CD4-positive, alpha-beta T cell treated with Interleukin-15 for 1 hour (primary cell): ENCODE results near the gene ZNF507.
A peak's percentile ranks its signal among the peaks of the same experiment; 100 is the strongest.
"Not testable (repeated sequence)": the region's sequence is repeated elsewhere in the genome, so short reads cannot be mapped to it uniquely, and the experiment has no call there.

Experiments
- DNase-seq: peaks from one replicate; pipeline ENCODE4 v3.0.0-alpha.2; 2020

Gene ZNF507

DNA sequence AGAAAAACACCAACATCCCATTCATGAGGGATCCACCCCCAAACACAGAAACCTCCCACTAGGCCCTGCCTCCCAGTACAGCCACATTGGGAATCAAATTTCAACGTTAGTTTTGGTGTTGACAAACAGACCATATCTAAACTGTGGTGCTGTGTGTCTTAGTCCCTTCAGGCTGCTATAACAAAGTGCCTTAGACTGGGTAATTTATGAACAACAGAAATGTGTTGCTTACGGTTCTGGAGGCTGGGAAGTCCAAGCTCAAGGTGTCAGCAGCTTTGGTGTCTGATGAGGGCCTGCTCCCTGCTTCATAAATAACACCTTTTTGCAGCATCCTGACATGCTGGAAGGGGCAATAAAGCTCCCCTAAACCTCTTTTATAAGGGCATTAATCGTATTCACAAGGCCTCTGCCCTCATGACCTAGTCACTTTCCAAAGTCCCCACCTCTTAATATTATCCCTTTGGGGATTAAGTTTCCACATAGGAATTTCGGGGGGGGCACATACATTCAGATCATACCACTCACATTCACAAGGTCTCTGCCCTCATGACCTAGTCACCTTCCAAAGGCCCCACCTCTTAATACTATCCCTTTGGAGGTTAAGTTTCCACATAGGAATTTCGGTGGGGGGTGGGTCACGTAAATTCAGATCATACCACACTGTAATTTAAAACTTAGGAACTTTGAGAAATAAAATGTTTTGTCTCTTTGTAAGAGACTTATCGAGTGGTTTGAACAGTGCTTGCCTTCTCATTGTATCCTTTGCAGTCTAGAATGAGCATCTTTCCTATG is 27.5 kb downstream of the ZNF507 start:
- no peak for DNase-seq

DNA sequence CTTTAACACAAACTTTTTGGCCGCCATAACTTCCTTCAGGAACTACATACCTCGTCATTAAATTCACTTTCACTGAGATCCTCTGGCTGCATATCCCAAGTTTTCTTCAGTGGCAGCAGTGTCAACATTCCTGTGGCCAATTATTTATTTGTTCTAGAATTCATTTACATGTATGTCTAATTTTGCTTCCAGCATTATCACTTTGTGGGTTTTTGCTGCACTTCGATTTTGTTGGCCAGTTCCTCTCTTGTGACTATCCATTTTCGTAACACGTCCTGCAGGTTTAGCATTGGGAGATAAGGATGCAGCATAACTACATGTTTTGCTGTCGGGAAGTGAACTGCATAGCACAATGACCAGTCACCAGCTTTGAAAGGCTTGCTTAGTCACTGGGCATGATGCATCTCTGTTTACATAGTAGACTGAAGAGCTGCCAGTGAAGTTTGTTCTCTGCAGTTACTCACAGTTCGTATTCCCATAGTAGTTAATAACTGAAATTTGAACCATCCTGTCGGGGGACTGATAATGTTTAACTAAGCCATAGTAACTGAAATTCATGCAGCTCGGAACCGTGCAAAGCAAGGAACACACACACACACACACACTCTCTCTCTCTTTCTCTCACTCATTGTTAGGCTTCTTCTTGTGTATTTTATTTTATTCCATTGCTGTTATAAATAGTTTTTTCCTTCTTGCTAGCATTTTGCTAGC is 28.3 kb downstream of the ZNF507 start:
- no peak for DNase-seq

DNA sequence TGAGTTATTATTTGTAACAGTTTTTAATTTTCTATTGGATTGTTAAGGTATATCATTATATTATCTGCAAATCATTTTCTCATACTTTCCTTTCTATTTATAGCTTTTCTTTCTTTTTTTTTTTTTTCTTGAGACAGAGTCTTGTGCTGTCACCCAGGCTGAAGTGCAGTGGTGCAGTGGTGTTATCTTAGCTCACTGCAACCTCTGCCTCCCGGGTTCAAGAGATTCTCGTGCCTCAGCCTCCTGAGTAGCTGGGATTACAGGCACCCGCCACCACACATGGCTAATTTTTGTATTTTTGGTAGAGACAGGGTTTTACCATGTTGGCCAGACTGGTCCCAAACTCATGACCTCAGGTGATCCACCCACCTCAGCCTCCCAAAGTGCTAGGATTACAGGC is 29.0 kb downstream of the ZNF507 start:
- DNase-seq = not testable (repeated sequence)

DNA sequence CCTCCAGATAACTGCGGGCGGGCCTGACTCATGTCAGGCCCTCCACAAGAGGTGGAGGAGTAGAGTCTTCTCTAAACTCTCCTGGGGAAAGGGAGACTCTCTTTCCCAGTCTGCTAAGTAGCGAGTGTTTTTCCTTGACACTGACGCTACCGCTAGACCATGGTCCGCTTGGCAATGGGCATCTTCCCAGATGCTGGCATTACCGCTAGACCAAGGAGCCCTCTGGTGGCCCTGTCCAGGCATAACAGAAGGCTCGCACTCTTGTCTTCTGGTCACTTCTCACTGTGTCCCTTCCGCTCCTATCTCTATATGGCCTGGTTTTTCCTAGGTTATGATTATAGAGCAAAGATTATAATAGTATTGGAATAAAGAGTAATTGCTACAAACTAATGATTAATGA is 31.7 kb downstream of the ZNF507 start:
- not testable (repeated sequence) for DNase-seq

DNA sequence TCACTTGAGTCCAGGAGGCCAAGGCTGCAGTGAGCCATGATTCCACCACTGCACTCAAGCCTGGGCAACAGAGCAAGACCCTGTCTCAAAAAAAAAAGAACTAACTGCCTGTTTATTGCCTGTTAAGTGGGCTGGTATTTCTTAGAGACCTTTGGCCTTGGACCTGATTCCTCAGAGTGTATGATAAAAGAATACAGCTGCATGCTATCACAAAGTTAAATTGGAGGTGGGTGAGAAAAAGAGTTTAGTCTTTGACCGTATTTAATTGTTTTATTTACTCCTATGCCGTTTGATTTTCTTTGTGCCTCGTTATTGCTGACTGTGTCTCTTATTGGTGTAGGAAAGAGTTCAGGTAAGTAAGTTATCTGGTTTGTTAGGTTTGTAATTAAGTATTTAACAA is 34.9 kb downstream of the ZNF507 start:
- DNase-seq = no peak

DNA sequence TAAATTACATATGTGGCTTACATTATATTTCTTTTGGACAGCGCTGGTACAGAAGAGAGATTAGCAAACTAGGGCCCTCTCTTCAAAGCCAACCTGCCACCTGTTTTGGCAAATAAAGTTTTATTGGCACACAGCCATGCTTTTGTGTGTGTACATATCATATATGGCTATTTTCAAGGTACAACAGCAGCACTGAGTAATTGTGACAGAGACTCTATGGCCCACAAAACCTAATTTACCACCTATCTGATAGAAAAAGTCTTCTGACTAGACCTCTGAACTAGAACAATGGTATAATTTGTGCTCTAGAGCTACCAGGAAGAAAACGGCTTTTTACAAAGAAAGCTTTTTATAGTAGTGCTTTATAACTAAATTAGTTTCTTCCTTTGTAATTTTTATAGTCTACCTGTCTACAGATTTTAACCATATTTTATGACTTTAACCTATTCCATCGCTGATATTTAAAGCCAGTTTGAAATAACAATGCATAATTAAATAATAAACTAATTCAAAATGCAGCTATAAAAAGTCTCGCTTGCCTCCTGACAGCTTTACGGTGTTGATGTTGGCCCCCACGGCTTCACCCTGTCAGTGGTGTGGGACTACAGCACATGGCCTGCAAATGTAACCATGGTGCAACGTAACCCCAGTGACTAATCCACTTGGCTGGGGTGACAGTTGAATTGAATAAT is 42.4 kb downstream of the ZNF507 start:
- DNase-seq = no peak

DNA sequence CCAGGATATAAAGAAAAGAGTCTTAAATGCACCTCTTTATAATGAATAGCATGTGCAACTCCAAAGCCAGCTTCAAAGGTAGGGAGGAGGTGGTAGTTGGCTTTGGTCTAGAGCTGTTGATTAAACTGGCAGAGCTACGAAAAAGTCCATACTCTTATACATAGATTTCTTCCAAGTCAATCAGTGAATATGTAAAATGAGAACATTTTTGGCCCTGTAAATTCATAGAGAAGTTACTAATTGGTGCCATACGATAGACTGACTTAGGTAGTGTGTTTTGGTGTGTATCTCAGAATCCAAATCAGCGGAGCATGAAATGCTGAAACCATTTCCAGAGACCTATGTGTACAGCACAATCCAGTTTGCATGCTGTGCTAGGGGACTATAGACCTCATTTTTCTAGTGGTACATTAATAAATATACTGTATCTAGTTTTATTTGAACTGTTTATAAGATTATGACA is 43.0 kb downstream of the ZNF507 start:
- no peak for DNase-seq

DNA sequence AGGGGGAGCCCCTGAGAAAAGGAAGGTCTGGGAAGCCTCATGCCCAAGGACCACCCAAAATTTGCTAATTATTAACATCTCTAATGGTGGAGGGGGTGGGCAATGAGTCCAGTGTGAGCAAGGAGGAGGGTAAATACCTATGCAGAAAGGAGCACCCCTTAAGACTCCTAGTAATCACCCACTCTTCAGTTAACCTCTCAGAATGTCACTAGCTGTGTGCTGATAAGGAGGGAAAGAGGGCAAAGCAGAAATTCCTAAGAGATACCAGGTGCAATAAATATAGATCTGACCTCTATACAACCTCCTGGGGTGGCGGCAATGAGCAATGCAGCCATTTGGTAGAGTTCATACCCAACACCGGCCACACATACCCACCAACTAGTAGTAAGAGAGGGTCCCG is 47.5 kb downstream of the ZNF507 start:
- no peak for DNase-seq

DNA sequence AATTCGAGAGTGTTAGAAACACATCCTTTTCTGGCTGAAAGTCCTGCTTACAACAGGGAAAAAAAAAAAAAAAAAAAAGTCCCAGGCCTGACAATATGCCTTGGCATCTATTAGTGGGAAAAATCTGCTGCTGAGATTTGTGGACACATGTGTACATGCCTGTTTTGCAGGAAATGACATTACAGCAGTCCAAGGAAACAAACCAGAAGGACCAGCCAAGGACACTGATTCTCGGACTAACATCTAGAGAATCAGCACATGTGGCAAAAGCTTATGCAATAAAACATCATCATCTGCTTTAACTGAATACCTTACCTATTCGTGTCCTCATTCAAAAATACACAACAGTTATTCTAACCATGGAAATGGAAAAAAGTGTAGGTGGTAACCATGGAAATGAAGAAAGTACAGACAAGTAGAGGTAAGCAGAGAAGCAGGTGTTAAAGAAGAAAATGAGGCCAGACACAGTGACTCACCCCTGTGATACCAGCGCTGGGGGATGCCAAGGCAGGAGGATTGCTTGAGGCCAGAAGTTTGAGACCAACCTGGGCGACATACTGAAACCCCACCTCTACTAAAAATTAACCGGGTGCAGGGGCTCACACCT is 50.7 kb downstream of the ZNF507 start:
- DNase-seq = no peak

DNA sequence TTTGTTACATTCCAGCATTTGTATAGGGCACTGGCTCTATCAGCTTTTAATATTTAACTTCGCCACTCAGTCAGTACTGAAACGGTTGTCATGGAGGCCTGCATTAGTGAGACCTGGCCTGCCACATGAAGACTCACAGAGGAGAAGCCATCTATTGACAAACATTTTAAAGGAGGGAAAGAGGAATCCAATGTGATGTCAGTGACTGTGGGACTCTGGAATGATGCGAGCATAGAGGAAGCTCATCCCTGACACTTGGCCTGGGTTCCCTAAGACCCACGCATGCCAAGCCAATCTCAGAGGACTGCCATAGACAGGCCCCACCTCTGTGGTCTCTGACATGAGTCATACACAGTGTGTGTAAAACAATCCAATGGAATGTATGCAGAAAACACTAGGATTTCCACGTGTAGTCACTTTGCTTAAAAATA is 52.3 kb downstream of the ZNF507 start:
- no peak for DNase-seq

DNA sequence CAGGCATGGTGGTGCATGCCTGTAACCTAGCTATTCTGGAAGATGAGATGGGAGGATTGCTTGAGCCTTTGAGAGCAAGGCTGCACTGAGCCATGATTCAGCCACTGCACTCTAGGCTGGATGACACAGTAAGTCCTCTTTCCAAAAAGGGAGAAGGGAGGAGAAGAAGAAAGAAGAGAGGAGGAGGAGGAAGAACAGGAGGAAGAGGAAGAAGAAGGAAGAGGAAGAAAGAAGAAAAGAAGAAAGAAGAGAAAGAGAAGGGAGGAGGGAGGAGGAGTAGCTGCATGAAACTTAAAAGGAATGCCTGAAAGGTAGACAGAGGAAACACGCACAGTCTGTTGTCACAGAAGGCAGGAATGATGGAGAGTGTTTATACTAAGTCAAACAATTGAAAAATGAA is 56.6 kb downstream of the ZNF507 start:
- DNase-seq = no peak

DNA sequence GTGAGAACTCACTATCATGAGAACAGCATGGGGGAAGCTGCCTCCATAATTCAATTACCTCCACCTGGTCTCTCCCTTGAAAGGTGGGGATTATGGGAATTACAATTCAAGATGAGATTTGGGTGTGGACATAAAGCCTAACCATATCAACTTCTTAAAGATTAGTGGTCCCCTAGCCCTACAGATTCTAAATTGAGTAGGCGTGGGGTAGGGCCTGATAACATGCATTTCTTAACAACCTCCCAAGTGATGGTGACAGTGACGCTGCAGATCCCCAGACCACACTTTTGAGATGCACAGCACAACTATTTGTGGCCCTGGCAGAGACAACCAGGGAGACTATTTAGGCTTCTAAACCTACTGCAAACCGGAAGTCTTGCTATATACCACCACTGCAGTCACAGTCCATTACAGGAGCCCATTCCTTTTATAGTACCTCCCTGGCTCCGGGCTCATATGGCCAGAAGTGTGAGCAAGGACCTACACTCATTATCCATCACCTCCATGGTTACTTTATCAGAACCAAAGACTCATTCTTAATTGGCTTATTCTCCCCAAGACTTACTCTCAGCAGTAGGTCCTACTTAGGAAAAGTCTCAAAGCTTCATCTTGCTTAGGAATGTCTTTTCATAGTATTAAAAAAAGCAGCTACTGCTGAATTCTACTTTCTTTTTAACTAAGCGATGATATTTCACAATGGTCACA is 58.0 kb downstream of the ZNF507 start:
- no peak for DNase-seq

DNA sequence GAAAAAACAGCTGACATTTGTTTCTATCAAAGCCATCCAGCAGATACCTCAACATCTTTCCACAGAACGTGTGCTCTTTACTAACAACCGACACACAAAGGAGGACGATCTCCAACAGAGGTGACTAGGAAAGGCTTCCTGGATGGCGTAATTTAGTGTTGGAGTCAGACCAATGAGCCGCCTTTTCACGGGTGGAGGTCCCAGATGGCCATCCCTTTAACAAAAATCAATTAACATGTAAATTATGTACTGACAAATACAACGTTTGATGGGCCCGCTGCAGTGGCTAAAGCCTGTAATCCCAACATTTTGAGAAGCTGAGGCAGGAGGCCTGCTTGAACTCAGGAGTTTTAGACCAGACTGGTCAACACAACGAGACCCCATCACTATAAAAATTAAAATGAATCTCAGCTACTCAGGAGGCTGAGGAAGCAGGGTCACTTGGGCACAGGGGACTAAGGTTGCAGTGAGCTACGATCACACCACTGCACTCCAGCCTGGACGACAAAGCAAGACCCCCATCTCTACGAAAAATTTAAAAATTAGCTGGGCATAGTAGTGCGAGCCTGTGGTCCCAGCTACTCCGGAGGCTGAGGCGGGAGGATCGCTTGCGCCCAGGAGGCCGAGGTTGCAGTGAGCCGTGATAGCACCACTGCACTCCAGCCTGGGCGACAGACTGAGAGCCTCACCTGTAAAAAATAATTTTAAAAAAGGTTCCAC is 59.0 kb downstream of the ZNF507 start:
- no peak for DNase-seq

DNA sequence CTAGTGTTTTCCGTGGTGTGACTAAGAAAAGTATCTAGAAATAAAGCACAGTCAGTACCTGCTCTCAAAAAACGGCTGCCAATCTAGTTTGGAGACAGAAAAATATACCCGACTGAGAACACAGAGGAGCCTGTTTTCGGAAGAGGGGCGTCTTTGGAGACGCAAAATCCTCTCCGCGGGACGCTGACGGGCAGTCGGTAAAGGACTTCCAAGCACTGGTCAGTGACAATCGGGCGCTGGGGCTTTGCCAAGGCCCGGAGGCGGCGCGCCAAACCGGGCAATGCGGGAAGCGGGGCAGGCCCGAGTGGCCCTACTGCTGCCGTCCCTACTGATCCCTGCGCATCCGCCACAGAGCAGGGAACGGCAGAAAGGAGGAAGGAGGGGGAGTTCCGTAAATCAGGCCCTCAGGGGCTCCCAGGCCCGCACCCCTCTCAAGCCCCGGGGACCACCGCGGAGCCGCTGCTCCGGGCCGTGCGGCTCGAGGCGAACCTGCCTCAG is 59.6 kb downstream of the ZNF507 start:
- DNase-seq = peak; percentile 24

DNA sequence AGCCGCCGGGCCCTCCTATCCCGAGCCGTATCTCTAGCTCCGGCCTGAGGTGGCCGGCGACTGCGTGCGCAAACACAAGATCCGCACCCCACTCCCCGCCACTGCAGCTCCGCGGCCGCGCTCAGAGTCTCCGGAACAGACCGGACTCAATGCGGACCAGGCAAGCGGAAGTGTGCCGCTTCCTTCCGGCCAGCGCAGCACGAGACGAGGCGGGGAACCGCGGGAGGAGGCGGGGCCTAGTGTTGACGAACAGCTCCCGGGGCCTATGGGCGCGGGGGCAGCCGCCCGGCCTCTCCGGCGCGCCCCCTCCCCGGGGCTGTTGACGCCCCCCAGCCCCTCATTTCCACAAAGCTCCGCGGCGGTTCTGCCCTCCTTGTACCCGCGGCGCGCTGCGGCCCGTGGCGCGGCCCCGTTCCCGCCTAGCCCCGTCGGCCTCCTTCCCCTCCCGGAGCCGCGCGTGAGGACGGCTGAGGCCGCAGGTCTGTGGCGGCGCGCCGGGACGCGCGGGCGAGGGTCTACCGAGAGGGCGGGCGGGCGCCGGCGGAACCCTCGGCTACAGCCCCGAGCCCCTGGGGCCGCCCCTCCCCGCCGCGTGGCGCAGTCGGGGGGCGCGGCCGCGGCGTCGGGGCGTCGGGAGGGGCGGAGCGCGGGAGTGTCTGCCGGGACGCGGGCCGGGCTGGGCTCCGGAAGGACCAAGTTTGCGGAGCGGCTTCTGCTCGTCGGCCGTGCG is 60.2 kb downstream of the ZNF507 start, which contains the start of gene DPY19L3:
DPY19L3 (plus strand) TSS at position 340 of the 730 bp plus-strand sequence. CDS start 2,484 bp downstream, outside the sequence.
- DNase-seq = peak; percentile 91

DNA sequence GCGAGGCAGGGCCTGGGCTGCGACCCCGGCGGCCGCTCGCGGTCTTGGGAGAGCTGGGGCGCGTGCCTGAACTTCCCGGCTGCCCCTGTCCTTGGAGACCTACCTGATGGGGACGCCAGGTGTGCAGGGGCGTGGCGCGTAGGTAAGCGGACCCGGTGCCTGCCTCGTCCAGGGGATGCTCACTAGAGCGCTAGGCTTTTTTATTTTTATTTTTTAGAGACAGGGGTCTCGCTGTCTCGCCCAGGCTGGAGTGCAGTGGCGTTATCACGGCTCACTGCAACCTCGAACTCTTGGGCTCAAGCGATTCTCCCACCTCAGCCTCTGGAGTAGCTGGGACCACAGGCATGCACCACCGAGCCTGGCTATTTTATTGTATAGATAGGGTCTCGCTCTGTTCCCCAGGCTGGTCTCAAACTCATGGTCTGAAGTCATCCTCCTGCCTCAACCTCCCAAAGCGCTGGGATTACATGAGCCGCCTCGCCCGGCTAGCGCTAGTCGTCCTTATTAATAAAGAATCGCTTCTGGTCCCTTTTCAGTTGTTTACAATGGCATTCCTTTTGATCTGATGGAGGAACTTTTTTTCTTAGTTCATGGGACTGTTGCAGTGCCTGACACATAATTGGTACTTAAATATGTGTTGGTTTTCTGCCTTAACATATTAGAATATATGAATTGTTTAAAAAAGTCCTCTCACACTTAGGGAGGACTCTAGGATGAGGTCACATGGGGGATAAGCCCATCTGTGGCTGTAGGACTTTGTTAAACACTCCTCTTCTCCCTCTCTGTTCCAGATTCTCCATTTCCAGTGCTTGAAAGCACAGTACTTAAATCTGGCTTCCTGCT is 61.0 kb downstream of the ZNF507 start:
- DNase-seq = no peak

DNA sequence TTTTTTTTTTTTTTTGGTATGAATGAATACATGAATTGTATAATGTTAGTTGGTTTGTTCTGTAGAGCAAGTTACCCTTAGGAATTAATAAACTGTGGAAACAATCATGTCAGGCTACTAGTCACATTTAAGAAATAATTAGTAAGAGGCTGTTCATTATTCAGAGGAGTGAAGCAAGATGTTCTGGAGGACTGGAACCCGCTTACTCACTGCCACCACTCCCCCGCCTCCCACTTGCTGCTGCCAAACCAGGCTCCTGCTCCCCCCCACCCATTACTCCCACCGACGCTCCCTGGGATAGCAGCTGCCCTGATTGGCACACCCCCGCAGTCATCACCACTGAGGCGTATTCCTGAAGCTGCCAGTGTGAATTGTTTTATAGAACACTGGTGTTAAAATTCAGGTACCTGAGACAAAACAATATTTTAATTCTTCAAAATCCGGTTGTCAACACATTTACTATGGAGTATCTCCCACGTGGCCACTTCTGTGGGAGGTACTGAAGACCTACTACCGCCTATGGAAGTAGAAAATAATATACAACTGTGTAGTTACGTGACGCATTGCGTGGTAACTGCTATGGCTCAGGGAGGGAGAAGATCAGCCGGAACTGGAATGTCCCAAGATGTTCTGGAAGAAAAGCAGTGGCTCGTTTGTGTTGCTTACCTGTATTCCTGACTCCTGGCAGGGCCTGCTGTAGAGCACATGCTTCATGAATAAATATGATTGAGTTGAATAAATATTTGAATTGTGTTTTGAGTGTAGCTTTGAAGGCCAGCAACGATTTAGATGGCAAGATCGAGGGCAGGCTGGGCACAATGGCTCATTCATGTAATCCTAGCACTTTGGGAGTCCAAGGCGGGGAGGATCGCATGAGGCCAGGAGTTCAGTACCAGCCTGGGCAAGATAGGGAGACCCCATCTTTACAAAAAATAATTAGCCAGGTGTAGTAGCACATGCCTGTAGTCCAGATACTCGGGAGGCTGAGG is 61.9 kb downstream of the ZNF507 start:
- DNase-seq = no peak

DNA sequence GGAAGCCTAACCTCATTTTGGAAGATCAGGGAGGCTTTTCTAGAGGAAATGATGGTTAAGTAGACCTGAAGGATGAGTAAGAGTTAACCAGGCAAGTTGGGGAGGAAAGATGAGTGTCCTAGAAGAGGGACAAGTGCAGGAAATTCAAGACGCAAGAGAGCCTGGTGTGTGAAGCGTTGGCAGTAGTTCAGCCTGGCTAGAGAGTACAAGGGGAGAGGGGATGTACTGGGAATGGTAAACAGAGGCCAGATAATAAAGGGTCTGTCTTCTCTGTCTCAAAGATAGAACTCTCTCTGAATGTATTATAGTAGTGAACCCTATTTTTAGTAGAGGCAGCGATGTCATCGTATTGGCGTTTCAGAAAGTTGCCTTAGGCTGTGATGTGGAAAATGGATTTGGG is 69.8 kb downstream of the ZNF507 start:
- no peak for DNase-seq

DNA sequence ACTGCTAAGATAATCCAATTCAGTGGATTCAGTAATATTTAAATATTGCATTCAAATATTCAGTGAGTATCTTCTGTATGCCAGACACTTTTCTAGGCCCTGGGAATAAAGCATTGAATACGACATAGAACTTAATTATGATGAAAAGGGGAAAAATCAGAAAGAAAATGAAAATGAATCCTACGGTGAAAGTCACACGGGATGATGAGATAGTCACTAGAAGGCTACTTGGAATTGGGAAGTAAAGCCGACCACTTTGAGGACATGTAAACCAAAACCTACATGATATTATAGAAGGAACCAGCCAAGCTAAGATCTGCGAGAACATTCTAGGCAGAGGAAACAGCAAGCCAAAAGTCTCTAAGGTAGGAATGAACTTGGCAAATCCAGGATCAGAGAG is 70.3 kb downstream of the ZNF507 start:
- DNase-seq = no peak
